Islet of Langerhans (tissue), 1 donor: ENCODE results near the gene RECK.
"Not testable (repeated sequence)": the region's sequence is repeated elsewhere in the genome, so short reads cannot be mapped to it uniquely, and the experiment has no call there.

ENCODE experiments used
- FAIRE-seq: peaks from one replicate; lab custom pipeline; 2011; peaks lifted over from hg19 to GRCh38; lab: Jason Lieb, UNC

The RECK gene

DNA sequence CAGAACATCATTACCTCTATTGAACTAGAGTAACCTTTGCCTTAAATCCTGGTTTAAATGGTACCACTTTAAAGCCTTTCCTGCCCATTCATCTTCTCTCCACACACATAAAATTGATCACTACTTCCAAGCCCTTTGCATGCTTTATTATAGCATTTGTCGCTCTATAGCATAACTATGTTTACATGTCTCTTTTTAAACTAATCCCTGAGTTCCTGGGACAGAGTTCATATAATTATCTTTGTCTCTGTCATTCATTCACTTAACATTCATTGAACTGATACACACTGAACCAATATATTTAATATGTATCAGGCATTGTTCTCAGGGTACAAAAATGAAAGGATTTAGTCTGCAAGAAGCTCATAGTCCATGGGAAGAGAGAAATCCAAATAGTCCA, 37.3 kb downstream of the RECK start:
- FAIRE-seq, result no peak

DNA sequence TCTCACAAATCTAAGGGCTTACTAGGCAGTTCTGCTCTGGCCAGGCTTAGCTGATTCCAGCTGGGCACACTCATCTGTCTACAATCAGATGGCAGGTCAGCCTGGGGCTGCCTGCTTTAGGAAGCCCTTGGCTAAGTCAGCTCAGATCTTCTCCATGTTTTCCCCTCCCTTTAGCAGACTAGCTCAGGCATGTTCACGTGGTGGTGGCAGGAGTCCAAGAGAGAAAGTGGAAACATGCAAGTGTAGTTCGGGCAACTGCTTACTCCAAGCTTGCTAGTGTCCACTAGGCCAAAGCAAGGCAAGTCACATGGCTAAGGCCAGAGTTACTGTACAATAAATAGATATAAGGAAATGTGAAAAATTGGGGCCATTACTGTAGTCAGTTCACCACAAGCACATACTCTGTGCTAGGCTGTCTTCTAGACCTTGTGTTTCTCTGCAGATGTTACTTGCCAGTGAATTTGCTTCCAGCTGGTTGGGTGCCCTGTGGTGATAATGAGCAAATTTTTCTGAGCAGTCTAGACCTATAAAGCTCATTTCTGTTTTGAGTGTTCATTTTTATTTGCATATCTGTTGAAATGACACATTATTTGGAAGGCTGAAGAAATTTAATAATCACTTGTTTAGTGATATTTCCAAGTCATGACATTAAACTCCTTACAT, 38.3 kb downstream of the RECK start:
- peak; percentile 41 for FAIRE-seq

DNA sequence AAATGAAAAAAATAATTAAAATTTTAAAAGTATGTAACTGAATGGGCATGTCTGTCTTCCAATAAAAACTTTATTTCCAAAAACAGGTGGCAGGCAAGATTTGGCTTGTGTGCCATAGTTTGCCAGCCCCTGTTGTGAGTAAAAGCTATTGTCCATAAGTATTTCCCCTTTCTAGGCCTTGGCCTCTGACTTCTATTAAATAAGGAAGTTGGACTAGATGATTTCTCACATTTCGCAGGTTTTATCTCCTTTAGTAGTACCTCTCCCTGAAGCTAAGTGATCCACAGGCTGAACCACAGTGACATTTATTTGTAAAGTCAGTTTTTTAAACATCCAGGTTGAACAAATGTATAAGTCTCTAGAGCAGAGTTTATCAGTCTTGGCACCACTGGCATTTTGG, 41.3 kb downstream of the RECK start:
- no peak for FAIRE-seq

DNA sequence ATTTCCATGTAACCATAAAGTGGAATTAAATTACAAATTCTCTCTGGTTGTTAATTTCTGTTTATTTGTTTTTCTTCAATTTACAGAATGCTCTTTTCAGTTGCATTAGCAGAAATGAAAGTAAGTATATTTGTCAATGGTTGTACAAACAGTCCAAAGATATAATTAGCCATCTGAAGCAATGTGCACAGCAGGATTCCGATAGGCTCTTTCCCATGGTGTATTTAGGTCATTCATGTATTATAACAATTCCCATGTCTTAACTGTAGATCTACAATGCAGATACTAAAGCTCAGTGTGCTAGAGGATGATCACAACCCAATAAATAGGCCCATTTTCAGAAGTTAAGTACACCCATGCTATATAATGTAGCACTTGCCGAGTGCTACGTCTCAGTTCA, 43.8 kb downstream of the RECK start:
- FAIRE-seq, result no peak

DNA sequence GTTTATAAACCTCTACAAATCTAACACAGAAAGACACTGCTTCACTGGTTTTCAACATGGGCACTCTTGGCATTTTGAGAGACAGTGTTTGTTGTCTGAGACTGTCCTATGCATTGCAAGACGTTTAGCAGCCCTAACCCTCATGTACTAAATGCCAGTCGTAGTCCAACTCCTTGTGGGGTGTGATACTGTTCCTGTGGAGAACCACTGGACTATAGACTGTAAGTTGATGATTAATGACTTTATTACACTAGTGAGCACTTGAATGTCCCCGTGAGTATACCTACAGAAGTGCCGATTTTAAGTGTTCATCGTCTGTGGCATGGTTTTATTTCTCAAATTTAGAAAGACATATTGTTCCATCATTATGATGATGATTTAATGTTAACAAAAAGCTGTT, 46.2 kb downstream of the RECK start:
- no peak for FAIRE-seq

DNA sequence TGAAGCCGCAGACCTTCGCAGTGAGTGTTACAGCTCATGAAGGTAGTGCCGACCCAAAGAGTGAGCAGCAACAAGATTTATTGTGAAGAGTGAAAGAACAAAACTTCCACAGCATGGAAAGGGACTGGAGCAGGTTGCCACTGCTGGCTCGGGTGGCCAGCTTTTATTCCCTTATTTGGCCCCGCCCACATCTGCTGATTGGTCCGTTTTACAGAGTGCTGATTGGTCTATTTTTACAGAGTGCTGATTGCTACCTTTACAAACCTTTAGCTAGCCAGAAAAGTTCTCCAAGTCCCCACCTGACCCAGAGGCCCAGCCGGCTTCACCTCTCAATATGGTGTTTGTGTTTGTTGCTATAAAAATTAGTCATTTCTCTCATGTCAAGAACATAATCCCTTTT, 49.7 kb downstream of the RECK start:
- FAIRE-seq, result no peak

DNA sequence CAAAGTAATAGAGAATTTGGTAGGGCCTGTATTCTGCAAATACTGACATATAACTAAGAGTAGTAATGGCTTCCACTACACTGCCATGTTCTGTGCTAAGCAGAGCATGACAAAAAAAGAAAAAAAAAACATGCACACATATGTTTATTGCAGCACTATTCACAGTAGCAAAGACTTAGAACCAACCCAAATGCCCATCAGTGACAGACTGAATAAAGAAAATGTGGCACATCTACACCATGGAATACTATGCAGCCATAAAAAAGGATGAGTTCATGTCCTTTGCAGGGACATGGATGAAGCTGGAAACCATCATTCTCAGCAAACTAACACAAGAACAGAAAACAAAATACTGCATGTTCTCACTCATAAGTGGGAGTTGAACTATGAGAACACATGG, 50.3 kb downstream of the RECK start:
- not testable (repeated sequence) for FAIRE-seq

DNA sequence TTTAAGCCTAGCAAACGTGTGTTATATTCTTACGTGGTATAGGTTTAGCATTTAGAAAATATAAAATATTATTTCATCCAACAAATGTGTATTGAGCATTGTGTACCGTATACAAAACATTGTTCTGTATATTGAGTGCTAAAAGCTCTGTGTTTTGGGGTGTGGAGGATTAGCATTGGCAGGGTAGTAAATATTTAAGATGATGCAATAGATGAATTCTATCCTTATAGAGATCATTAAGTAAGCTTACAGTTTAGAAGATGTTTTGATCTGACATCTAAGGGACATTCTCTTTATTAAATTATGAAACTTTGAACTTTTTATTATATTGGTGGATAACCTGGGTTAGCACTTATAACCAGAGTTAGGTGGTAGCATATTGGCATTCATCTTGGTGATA, 51.3 kb downstream of the RECK start:
- FAIRE-seq, result no peak

DNA sequence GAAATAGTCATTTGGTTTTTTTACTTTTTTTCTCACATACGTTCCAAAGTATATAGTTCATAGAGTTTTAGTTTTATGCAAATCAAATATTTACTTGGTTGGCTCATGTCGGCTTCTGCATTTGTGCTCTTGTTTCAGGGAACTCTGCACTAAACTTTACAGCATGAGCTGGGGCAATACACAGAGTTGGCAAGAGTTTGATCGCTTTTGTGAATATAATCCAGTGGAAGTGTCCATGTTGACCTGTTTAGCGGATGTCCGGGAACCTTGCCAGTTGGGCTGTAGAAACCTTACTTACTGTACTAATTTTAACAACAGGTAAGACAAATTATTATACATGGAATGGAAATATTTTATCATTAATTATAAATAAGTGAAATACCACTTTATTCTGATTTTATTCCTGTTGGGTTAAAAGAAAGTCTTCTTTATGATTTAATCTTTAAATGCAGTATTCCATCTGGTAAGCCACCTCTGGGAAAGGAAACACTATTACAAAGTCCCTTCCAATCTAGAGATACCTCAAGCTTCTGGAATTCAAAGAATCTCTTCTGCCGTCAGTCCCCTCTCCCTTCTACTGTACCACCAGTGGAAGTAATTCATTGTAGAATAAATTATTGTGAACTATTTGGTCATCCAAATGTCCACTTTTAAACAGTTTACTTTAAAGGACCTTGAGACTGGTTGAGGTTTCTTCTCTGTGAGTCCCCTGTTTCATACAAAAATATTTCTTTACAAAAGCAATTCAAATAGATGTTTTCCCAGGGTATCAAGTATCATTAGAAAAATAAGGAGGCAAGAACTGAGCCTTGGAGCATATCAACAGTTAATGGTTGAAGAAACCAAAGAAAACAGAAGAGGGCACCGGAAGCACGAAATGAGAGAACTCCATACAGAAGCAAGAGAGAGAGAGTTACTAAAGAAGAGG, 54.6 kb downstream of the RECK start:
- peak; percentile 73 for FAIRE-seq

DNA sequence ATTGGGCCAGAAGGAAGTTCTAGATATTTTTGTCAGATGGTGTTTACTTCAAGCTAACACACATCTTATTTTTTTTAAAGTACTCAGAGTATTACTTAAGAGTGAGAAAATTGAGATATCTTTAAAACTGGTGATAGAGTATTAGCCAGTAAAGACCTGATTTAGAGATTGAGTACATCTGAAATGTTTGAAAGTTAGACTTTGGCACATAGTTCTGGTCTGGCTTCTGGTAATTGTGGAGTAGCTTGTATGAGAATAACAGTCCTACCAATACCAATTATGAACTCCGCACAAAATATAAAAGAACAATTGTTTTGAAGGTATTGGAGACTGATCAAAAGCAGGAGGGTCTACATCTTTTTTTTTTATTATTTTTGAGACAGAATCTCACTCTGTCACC, 55.3 kb downstream of the RECK start:
- no peak for FAIRE-seq

DNA sequence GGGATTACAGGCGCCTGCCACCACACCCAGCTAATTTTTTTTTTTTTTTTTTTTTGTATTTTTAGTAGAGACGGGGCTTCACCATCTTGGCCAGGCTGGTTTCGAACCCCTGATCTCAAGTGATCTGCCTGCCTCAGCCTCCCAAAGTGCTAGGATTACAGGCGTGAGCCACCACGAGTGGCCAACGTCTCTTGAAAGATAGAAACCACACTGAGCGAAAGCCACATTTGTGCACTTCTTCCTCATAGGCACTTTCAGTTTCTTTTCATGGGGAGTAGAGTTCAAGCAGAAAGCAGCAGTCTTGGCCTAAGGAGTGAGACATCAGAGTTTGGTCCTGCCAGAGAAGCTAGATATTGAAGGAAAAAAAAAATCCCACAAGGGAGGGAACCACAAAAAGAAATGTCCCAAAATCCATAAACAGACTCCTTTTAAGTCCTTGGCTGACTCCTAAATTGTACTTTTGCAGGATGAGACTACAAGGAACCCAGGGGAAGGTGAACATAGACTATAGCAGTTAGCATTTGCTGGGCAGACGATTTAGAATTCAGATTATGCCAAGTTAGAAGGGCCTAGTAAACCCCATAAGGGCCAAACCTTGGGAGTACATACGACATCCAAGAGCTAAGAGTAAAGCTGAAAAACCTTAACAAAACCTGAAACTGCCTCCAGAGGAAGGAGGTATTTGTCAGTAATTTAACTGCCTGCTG, 55.9 kb downstream of the RECK start:
- FAIRE-seq, result no peak

DNA sequence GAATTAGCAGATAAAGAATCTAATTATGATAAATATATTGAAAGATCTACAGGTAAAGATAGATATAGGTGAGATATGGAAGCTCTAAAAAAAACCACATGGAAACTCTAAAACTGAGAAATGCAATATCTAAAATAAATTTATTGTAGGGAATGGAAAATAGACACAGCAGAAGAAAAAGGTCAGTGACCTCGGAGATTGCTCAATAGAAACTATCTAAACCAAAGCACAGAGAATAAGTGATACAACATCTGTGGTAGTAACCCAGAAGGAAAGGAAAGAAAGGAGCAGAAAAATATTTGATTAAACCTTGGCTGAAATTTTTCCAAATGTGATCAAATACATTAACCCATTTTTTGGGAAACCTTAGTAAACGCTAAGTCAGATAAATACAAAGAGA, 56.7 kb downstream of the RECK start:
- FAIRE-seq, result no peak

DNA sequence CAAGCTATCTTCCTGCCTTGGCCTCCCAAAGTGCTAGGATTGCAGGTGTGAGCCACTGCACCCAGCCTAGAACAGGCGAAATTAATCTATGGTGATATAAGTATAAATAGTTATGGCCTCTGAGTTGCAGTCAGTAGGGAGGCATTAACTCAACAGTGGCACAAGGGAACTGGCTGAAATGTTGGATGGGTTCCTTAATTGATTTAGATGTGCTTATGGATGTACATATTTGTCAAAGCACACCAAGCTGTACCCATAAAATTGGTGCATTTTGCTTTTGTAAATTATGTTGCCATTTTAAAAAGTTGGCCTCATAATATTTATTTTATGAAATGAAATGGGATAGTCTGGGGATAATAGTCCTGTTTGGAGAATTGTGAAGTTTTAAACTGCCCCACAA, 63.0 kb downstream of the RECK start:
- FAIRE-seq, result no peak

DNA sequence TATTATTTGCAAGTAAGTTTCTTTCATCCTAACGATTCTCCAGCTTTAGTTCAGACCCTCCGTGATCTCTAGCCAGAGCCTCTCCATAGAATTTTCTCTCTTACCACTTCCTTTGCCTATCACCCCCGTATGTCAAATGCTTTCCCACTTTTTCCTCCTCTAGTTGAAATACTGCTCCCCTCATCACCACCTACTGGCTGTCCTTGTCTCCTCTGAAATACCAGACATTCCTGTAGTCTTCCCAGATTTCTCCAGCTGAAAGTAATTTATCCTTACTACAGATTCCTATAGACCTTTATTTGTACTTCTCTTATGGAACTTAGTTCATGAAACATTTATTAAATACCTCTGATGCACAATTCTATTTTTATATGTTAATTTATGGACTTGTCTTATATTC, 63.8 kb downstream of the RECK start:
- FAIRE-seq, result no peak

DNA sequence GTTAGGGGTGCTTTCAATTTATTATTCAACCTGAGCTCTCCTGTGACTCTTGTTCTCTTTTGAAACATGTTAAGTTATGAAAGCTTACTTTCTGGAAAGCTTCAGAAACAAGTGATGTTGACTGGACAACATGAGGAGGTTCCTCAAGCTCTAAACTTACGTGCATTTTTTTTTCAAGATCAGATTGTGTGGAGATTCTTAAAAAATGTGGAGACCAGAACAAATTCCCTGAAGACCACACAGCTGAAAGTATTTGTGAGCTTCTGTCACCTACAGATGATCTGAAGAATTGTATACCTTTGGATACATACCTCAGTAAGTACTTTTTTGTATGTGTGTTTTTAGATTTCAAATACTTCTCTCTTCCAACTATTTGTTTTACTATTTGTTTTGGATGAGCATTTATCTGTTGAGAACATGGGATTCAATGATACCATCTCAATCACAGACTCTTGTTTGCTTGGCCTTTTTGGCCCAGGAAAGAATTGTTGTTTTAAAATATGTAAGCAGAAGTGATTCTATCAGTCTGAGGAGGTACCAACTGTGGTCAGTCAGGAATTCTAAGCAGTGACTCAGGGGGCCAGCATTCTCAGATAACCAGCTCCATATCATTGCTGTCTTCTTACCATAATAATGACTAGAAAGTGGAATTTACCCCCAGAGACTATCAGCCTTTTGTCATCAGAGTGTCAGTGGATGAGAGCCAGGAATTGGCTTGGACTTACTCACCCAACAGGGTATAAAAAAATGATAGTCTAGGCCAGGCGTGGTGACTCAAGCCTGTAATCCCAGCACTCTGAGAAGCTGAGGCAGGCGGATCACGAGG, 65.4 kb downstream of the RECK start:
- FAIRE-seq, result no peak

DNA sequence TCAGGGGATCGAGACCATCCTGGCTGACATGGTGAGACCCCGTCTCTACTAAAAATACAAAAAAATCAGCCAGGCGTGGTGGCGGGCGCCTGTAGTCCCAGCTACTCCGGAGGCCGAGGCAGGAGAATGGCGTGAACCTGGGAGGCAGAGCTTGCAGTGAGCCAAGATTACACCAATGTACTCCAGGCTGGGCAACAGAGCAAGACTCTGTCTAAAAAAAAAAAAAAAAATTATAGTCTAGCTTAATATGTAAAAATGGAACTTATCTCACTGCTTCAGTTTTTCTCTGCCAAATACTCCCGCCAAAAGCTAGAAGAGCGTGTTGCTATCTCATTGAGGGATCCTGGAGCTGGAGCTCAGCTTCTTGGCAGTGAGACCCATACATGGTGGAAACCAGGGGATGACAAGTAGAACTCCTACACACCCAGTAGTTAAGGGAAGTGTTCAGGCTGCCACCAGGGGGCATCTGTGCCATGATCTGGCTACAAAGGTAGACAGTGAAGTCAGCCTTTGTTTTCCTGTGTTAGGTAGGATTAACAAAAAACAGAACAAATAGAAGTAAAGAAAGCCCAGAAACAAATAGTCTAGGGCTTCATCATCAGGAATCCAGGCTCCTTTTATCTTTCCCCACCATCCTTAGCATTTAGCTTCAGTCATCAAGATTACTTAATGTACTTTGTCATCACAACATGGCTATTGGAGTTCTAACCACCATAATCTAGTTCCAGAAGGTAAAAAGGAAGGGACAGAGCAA, 66.2 kb downstream of the RECK start:
- FAIRE-seq, result no peak

DNA sequence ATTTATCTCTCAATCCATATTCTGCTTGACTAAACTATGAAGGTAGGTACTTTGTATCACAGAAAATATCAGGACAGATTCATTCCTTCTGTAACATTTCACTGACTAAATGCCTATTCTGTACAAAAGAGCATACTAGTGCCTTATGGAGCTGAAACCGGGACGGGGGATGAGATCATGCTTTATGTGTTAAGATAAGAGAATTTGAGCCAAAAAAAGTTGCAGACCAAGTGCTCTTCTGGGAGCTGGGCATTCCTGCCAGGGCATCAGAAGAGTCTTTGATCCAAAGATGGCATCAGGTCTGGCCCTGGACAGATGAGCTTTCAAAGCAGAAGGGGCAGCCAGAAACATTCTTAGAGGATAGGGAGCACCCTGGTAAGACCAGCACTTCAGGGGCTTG, 72.4 kb downstream of the RECK start:
- FAIRE-seq, result no peak

DNA sequence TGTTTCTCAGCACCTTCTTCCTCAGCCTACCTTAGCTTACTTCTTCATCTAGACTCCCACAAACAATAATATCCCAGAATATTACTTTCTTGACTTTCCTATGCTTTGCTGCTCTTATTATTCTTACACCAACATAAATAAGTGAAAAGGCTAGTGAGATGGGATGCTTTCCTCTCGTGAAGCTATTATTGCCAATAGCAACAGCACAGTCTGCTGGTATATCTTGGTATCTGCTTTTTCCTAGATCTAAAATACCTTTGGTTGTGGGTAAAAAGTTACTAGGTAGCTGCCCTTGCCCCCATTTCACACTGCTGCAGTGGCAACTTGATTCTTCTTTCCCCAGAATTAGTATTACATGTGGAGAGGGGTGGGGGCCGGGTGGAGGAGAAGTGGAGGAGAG, 73.7 kb downstream of the RECK start:
- FAIRE-seq, result no peak

DNA sequence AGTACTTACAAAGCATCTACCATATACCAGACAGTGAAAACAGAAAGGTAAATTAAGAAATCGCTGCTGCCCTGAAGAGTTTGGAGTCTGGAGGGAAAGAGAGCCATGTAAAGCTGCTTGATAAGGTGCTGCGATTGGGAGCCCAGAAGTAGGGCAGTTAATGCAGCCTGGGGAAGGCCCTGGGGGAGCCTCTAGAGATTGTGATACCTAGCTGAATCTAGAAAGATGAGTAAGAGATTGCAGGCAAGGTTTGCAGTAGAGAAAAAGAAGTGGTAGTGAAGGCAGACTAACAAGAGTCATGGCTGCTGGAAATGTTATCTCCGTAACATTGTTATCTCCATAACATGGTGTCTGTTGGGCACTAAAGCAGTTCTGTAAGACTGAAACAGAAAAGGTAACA, 75.8 kb downstream of the RECK start:
- FAIRE-seq, result no peak

DNA sequence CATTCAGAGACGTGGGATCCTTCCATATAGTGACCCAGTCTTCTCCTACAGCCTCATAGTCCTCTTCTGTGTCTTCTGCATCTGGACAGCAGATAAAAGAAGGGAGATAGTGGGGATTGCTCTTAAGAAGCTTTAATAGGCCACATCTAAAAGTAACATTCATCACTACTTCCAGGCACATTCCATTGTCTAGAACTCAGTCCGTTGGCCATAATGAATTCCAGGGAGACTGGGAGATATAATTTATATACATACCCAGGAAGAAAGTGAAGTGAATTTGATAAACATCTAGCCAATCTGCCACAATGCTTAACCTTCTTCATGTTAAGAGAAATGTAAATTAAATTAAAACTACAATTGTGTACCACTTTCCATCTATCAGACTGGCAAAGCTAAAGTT, 77.3 kb downstream of the RECK start:
- no peak for FAIRE-seq

DNA sequence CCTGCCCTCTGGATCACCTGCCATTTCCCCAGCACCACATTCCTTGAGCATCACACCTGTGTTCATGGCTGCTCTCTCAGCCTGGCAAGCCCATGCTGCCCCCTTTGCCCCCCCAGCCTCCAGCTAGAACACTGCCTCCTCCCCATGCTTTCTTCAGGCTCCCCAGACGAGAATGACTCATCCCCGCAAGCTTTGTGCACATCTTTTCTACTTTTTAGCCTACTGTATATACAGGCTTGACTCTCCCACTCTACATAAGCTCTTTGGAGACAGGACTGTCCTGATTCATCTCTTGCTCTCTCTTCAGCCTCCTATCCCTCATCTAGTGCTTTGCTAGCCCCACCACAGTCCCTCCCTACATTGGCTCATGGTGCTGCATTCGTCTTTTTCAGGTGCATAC, 79.9 kb downstream of the RECK start:
- FAIRE-seq, result no peak

DNA sequence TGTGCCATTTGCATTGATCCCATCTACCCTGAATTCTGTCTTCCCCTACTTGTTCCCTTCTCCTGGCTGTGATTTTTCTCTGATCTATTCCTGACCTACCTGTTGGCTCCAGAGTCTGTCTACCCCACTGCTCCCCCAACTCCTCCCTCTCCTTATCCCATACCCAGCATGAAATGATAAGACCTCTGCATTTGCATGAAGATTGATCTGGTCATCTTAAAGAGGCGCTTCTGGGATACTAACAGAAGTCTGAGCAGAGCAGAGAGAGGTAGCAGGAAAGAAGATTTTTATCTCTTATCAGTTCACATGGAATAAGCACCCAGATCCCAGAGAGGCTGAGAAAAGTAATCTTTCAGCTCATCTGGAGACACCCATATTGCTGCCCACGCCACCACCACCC, 81.5 kb downstream of the RECK start:
- FAIRE-seq, result no peak
